Left ventricle myocardium superior (tissue), 1 donor: ENCODE results near the gene CNGA1. TPM values are rescaled to one million over a fixed set of nuclear protein-coding genes. Genes with fewer than 3 reads are reported as not detected.
"Not testable (repeated sequence)": the region's sequence is repeated elsewhere in the genome, so short reads cannot be mapped to it uniquely, and the experiment has no call there.

Experiments used
- ATAC-seq: fragments of 200-7000 bp; cut with Tn5 transposase; one replicate; pipeline ENCODE4 v1.9.1; 2020; ENCODE audit warnings: mild to moderate bottlenecking, moderate library complexity
- DNase-seq: peaks from one replicate; pipeline ENCODE4 v3.0.0-alpha.2; 2020
- intact Hi-C: fragments of 100-400 bp; cut with micrococcal nuclease; formaldehyde crosslinking; loops from one replicate; pipeline ENCODE4 v1.11.0; 2022
- total RNA-seq: library from RNA; stranded (reverse); fragmentation: NEBNext Ultra II Directional; extraction: Animal tissue kit (Norgen Biotek cat#: 25700); gene quantifications from one replicate; pipeline ENCODE4 v1.2.1, GENCODE V29; 2021
- donor health status: DM: no; HTN: yes; CAD: no; lungs with severe emphysema.

The CNGA1 gene
- total RNA-seq, 1 donor from 2014 or later = not detected

DNA sequence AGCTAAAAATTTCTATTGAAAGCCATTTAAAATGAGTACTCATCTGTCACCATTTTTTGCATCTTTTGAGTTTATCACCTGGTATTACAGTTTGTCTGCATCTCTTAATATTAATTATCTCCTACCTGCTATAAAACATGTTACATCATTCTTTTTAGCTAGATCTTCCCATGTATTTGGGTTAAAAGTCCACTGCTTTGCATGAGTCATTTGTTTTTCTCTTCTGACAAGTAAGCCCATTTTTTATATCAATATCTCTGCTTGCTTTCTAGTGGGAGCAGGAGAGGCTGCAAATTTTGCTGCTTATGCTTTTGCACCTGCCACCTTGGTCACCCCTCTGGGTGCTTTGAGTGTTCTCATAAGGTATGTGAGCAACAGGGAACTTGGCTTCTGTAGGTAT lies 16.2 kb upstream of the CNGA1 start:
- DNase-seq (no peak), ATAC-seq (no peak)
- intact Hi-C loops = no loop called here

DNA sequence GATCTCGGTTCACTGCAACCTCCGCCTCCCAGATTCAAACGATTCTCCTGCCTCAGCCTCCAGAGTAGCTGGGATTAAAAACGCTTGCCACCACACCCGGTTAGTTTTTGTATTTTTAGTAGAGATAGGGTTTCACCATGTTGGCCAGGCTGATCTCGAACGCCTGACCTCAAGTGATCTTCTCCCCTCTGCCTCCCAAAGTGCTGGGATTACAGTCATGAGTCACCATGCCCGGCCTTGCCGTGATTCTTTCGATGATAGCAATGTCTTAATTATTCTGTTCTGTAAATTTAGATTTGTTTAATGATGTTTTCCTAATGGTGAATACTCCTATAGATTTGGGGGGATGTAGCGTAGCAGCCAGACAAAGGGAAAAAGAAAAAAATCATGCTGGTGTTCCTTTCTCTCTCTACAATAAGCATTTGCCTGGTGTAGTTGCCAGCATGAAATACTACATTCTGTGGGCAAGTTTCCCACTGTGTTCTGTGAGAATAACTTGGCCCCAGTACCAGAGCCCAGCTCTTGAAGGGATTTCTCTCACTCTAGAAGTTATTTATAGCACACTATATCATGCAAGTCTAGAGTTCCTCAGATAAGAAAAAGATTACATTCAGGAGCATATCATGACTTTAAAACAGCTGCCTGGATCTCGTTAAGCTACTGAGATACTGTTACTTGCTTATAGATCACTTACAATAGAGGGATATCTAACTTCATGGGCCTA lies 15.5 kb upstream of the CNGA1 start:
- ATAC-seq (peak; percentile 99), DNase-seq (no peak)
- intact Hi-C loops = no loop called here

DNA sequence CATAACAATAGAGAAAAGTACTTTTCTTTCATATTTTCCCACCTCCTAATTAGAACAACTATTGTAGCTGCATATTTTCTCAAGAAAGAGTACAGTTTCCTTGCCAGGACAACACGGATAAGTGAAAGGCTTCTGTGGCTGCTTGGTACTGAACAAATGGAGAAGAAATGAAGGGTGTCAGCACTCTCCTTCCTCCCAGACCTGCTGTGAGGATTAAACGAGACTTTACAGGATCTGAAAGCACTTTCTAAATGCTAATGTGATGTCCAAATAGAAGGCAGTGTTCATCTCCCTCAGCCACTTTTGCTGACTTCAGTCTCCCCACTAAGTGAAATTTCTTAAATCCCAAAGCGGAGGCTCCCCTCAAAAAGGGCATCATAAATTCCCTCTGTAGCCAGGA lies 14.0 kb upstream of the CNGA1 start:
- no peak for DNase-seq
- intact Hi-C loops = no loop called here
- no peak for ATAC-seq

DNA sequence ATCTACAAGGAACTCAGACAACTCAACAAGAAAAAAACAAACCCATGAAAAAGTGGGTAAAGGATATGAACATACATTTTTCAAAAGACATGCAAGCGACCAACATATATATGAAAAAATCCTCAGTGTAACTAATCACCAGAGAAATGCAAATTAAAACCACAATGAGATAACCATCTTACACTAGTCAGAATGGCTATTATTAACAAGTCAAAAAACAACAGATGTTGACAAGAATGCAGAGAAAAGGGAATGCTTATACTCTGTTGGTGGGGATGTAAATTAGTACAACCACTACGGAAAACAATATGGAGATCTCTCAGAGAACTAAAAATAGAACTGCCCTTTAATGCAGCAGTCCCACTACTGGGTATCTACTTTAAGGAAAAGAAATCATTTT lies 12.2 kb upstream of the CNGA1 start:
- DNase-seq (no peak), ATAC-seq (no peak)
- intact Hi-C loops = no loop called here

DNA sequence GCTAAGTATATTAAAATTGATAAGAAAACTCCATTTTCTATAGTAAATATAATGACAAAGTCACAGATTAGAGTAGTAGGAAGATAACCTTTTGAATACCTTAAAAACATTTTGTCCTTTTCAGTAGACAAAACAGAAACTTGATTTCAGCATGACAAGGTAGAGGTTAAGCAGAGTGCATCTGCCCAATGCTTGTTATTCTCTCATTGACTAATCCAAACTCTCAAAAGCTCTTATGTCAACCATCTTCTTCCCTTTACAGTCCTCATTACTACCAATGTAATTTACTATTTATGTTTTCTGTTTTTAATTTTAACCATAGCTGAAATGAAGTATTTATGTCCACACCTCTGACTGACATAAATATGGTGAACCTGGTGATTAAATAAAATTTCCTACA lies 11.2 kb upstream of the CNGA1 start:
- ATAC-seq (no peak), DNase-seq (no peak)
- intact Hi-C loops = no loop called here

DNA sequence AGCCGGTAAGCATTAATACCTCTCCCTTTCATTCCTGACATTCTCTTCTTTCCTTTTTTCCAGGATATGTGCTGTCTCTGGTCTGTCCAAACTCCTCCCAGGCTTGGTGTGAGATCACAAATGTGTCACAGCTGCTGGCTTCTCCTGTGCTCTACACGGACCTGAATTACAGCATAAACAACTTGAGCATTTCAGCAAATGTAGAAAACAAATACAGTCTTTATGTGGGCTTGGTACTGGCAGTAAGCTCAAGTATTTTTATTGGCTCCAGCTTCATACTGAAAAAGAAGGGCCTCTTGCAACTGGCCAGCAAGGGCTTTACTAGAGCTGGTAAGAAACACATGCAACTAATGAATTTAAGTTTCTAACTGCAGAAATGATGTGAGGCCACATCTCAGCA lies 8.5 kb upstream of the CNGA1 start:
- no peak for DNase-seq
- intact Hi-C loops = no loop called here
- no peak for ATAC-seq

DNA sequence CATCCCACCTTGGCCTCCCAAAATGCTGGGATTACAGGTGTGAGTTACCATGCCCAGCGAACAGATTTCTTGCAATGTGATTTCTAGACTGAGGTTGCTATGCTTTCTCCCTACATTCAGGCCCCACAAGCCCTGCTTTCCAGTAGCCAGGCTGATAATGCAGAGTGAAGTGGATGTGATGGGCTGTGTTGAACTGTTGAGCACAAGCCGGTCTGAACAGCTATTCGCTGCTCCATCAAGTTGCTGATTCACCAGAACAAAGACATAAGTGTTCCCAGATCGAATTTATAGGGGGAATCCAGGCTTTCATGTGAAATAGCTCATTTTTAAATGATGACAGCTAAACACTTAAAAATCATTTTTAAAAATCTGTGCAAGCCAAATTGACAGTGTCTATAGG lies 8.0 kb upstream of the CNGA1 start:
- no peak for DNase-seq
- no peak for ATAC-seq
- intact Hi-C loops = no loop called here

DNA sequence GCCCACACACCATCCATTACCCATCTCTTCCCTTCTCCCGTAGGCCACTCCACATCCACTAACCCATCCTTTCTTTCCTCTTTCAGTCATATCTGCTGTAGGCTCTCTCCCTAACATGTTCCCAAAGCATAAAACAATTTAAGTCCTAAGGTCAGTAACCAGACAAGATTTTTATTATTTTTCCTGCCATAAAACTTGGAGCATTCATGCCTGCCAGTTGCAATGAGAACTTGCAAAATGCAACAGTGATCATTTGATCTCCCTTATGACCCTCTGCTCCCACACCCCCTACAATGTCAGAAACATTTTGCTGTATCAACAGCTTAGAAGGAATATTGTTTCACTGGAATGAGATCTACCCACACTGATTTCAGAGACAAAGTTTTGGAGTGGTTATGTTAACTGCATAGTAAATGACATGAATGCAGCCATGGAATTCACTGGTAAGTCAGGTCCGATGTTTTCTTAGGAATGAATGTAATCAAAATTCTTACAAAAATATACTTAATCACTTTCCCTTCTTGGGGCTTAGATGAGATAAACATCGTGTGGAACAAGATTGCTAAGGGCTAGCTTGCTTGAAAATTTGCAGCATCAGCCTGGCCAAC lies 5.8 kb upstream of the CNGA1 start:
- ATAC-seq (no peak), DNase-seq (no peak)
- intact Hi-C loops = no loop called here

DNA sequence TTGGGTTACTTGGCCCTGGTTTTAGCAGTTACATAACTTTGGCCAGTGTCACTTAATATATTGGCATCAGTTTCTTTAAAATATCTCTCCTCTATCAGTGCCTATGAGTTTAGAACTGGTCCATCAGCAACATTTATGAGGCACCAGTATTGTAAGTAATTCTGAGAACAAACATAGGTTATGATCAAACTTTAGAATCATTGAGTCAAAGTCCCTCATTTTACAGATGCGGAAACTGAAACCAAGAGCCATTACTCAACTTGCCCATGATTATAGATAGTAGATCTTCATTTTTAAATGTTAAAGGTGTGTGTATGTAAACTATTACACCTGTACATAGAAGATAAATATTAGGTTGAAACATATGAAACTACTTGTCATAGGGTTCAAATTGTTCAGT lies 4.6 kb upstream of the CNGA1 start:
- DNase-seq = no peak
- ATAC-seq = no peak
- intact Hi-C loops = no loop called here

DNA sequence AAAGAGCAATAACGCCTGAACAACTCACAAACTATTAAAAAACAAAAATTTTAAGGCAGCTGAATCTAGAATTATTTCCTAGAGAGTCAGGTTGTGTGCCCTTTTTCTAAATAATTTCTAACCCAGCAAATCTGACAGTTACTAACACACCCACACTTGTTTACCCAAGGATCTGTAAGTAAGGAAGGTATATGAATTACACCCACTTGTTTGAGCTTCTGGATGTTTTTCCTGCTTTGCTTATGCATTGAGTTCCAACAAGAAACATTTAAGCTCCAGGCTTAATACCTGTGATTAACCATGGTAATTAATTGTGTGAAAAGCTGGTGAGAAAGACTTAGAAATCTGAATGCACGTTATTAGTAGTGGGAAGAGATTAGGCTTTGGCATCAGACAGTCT lies 1.6 kb upstream of the CNGA1 start:
- ATAC-seq (no peak), DNase-seq (no peak)
- intact Hi-C loops = no loop called here

DNA sequence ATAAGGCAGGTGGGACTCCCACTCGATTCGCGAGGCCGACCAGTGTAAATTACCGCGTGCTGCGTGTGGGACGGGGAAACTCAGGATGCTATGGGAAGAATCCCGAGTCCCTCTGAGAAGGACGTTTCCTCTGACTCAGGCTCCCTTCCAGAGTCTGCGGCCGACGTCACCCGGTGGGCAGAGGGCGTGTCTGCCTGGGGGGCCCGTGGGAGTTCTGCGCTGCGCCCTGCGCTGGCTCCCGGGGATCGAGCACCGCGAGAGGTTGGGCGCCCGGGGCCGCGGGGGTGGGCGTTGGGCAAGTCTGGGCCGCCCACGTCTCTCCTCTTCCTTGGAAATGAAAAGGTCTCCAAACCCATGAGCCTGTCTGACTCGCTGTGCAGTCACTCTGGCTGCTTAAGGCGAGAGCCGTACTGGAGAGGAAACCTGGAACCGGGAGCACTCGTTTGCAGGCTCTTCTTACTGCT lies 659 bp upstream of the CNGA1 start:
- ATAC-seq = peak; percentile 35
- intact Hi-C loops = no loop called here
- peak; percentile 35 for DNase-seq

DNA sequence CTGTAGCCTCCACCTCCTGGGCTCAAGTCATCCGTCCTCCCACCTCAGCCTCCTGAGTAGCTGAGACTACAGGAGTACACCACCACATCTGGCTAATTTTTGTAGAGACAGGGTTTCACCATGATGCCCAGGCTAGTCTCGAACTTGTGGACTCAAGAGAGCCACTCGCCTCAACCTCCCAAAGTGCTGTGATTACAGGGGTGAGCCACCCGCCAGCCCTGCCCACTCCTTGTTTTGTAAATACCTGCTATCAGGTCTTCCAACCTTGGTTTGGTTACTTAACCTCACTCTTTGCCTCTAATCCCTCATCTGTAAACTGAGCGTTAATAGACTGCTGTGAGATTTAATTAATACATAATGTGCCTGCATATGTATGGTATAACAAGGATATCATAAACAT lies 803 bp downstream of the CNGA1 start:
- ATAC-seq (no peak), DNase-seq (no peak)
- intact Hi-C loops = no loop called here

DNA sequence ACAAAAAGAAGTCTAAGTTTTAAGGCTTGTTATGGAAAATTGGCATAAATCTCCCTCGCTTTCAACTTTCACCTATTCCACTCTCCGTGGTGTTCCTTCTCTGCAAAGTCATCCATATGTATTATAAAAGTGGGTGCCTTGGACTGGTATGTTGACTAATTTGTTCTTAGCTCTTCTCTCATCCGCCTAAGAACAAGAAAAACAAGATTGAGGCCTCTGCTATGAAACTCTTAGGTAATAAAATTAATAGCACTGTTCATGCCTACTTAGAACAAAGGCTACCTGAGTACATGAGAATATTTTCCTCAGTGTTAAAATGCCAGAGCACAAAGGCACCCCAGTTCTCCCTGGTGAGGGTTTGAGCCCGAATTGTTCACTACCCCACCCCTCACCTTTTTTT lies 1.3 kb downstream of the CNGA1 start:
- DNase-seq = no peak
- no peak for ATAC-seq
- intact Hi-C loops = no loop called here

DNA sequence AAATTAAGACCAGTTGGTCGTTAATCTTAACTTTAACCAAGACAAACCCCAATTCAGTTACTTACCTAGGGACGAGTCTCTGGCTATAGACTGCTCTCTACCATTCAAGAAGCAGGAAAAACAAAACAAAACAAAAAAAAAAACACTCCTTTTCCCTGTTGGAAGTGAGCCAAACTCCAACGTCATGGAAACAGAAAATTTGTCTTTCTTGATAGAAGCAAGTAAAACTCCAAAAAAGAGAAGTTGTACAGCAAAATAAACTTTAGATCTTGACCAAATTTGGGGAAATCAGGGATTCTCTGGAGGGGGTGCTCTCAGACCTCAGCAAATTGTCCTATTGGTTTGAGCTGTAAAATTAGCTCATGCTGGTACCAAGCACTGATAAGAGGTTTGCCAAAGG lies 3.7 kb downstream of the CNGA1 start:
- intact Hi-C loops = no loop called here
- ATAC-seq (no peak), DNase-seq (no peak)

DNA sequence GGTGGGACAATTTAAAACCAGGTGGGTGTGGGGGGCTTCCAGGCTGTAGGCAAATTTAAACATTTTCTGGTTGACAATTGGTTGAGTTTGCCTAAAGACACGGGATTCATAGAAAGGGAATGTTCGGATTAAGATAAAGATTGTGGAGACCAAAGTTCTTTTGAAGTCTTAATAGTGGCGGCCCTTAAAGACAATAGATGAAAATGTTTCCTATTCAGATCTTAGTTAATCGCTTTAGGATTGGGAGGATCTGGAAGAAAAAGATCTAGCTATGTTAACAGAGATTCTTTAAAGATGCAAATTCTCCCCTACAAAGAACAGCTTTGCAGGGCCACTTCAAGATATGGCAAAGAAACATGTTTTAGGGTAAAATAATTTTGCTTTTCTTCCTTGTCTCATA lies 4.8 kb downstream of the CNGA1 start:
- intact Hi-C loops = no loop called here
- no peak for DNase-seq
- no peak for ATAC-seq

DNA sequence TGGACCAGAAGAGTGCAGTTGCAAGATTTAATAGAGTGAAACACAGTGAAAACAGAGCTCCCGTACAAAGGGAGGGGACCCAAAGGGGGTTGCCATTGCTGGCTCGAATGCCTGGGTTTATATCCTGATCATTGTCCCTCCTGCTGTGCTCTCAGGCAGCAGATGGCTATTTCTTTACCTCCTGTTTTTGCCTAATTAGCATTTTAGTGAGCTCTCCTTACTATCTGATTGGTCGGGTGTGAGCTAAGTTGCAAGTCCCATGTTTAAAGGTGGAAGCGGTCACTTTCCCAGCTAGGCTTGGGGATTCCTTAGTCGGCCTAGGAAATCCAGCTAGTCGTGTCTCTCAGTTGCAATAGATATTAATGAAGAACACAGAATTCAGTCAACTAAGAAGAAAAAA lies 5.6 kb downstream of the CNGA1 start:
- intact Hi-C loops, ATAC-seq, DNase-seq: not testable (repeated sequence)

DNA sequence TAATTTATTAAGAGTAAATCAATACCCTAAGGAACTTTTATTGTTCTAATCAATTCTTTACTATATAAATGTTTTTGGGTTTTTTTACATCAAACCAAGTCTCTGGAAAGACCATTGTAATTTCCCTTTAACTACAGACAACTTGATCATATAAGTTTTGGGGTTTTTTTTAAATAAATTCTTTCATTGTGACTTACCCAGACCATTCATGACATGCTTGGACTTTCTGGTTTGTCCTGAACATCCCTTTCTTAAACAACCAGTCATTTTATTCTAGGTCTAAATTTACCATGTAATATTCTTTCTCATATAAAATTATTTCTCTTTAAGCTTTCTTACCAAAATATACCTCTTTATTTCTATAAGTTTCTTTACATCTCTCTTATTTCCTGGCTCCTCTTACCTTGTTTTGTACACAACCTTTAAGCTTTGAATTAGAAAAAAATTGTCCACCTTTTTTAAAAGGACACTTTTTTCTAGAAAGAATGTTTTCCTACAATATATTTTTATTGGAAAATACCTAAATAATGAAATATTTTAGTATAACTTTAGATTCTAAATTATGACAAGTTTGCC lies 8.4 kb downstream of the CNGA1 start:
- intact Hi-C loops = no loop called here
- ATAC-seq = no peak
- DNase-seq = no peak

DNA sequence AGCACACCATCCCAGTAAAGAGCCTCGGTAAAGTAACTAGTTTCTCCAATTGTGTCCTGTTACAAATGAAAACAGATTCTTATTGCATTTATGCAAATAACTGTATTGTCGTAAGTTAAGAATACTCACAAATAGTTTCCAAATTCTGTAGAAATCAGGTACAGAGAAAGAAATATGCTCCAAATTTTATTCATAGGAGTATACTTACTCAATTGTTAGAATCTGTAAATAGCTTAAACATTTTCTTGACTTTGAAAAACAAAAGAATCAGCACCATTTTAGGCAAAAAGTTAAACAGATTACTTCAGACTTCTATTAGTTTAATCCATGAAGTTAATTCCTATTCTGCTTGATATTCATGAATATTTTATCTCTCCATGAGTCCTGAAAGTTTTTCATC lies 10.7 kb downstream of the CNGA1 start:
- no peak for ATAC-seq
- intact Hi-C loops = no loop called here
- no peak for DNase-seq

DNA sequence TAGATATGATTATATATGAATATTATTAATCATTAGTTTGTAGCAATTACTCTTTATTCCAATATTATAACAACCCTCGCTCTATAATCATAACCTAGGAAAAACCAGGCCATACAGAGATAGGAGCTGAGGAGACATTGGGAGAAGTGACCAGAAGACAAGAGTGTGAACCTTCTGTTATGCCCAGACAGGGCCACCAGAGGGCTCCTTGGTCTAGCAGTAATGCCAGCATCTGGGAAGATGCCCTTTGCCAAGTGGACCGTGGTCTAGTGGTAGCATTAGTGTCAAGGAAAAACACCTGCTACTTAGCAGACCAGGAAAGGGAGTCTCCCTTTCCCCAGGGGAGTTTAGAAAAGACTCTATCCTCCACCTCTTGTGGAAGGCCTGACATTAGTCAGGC lies 12.9 kb downstream of the CNGA1 start:
- peak; percentile 67 for DNase-seq
- intact Hi-C loops = loop anchor here (5.0 kb wide), 1 partner anchor 84 kb away; no protein-coding TSS in a partner anchor
- ATAC-seq = not testable (repeated sequence)

DNA sequence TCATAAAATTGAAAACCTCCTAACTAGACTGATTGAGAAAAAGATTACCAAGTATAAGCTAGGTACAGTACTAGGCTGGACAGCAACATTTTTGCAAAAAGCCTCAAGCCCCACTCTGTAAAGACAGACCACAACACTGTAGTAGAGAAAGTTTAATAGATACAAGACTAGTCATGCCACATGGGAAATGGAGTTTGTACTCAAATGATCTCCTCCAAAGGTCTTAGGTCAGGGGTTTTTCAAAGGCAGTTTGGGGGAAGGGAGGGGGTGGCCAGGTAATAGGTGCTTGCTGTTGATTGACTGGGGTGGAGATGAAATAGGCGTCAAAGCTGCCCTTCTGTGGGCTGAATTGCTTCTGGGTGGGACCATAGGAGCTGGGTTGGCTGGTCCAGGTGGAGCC lies 14.2 kb downstream of the CNGA1 start:
- intact Hi-C loops = loop anchor here (5.0 kb wide), 1 partner anchor 85 kb away; no protein-coding TSS in a partner anchor
- ATAC-seq = no peak
- no peak for DNase-seq

DNA sequence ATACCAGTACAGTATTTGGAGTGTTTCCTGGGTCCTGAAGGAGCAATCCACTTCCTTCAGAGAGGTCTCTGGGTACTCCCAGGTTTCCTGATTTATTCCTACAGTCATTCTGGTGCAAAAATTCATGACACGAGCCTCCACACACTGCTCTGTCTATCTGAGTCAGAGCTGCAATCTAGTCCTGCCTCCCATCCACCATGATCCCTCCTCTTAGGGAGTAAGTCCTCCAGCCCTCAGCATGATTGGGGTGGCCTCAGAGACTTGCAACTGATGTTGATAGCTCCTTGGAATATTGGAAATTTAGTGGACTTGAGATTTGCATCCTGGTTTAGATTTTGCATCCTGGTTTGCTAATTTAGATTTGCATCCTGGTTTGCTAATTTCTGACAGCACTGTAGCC lies 20.5 kb downstream of the CNGA1 start:
- DNase-seq (no peak), ATAC-seq (no peak)
- intact Hi-C loops = no loop called here
